ENCODE data around the gene TRAPPC6A. TPM values are rescaled to one million over a fixed set of nuclear protein-coding genes. Genes with fewer than 3 reads are reported as not detected.

TRAPPC6A gene
- total RNA-seq, 2 donors from 2014 or later: 27.2 to 36.8 TPM

GRCh38 chr19:45158503-45159209, 19.4 kb downstream of the TRAPPC6A start:
- peak overlapping the region in 1 of 2 donors; percentile 33 for H3K27ac Mint-ChIP-seq
- ATAC-seq (no peak), DNase-seq (ENCODE audit: low spot score in 2 of 2) (no peak)
- peaks cover 0 to 5% of the 10 kb centered on the region in 2 donors for H3K36me3 Mint-ChIP-seq
- no peaks in the 10 kb centered on the region for H3K9me3 Mint-ChIP-seq

DNA sequence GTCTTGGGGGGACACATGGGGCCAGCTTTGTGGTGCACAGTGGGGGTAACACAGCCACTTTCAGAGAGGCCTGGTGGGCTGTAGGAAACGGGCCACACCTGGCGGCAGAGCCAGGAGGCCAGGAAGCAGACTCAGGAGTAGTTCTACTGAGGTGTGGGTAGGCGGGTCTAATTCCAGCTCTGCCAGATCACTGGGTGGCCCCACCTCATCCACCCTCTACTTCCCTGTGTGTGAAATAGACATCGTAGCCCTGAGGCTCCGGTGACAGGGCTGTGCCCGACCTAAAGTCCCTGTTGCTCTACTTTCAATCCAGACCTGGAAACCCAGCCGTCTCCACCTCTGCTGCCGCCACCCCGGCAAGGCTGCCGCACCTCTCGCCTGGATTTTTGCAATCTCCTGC, 21.3 kb downstream of the TRAPPC6A start:
- ATAC-seq (no peak), DNase-seq (ENCODE audit: low spot score in 2 of 2) (no peak)
- Mint-ChIP-seq H3K9me3 (peaks cover 0 to 4% of the 10 kb centered on the region in 2 donors), H3K27ac (no peak overlapping the region), H3K36me3 (peaks cover 1 to 11% of the 10 kb centered on the region in 2 donors)

DNA sequence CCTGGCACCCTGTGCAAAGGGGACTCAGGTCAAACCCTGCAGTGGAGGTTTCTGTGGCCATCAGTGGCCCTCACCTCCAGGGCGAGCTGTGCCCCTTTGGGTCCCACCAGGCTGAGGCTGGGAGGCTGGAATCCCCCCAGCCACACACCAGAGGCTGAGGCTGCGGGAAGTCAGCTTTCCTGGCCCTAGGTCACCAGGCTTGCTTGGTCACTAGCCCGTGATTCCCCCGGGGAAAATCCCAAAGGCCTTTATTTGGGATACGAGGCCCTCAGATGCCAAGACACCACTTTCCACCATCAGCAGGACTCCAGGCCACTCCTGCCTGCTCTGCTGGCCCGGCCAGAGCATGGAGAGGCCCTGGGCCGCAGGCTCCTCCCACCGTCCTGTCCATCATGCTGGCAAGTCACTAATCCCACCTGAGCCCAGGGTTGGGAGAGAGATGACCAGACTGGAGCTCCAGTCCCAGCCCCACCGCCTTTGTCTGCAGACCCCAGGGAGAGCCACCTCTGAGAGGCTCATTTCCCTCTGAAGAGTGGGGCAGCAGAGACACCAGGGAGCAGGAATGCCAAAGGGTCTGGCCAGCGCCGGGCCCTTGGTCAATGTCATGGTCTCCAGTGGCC, 21.9 kb downstream of the TRAPPC6A start:
- ATAC-seq (no peak), DNase-seq (ENCODE audit: low spot score in 2 of 2) (no peak)
- Mint-ChIP-seq H3K36me3 (peaks cover 5 to 11% of the 10 kb centered on the region in 2 donors), H3K9me3 (peaks cover 0 to 4% of the 10 kb centered on the region in 2 donors), H3K27ac (no peak overlapping the region)

DNA sequence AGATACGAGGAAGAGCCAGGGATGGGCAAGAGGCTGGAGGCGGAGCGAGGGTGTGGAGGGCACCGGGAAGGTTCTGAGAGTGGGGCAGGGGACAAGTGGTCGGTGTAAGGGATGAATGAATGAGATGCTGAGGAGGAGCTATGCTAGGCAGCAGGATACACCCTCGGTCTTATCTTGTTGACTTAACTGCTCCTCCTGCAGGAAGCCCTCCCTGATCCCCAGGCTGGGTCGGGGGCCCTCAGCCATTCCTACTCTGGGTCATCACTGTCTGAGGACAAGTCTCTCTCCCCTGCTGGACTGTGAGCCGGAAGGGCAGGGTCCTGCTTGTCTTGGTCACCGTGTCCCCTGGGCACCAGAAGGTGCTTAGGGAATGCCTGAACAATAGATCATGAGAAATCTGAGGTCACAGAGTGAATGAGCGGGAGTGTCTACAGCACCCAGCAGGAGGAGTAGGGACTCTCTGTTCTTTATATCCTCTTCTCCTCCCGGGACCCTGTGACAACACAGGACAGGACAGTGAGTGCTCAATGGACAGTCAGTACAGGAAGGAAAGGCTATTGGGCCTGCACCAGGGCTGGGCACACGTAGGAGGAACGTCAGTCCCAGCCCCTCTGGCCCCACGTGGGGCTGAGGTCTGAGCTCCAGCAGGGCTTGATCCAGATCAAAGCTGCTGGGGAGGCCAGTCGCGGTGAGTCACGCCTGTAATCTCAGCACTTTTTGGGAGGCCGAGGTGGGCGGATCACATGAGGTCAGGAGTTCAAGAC, 23.8 kb downstream of the TRAPPC6A start:
- Mint-ChIP-seq H3K36me3 (peaks cover 5 to 11% of the 10 kb centered on the region in 2 donors), H3K27ac (peak overlapping the region in 1 of 2 donors; percentile 24), H3K9me3 (peaks cover 0 to 4% of the 10 kb centered on the region in 2 donors)
- ATAC-seq (peak in 1 of 2 donors; percentile 38), DNase-seq (ENCODE audit: low spot score in 2 of 2) (no peak)

DNA sequence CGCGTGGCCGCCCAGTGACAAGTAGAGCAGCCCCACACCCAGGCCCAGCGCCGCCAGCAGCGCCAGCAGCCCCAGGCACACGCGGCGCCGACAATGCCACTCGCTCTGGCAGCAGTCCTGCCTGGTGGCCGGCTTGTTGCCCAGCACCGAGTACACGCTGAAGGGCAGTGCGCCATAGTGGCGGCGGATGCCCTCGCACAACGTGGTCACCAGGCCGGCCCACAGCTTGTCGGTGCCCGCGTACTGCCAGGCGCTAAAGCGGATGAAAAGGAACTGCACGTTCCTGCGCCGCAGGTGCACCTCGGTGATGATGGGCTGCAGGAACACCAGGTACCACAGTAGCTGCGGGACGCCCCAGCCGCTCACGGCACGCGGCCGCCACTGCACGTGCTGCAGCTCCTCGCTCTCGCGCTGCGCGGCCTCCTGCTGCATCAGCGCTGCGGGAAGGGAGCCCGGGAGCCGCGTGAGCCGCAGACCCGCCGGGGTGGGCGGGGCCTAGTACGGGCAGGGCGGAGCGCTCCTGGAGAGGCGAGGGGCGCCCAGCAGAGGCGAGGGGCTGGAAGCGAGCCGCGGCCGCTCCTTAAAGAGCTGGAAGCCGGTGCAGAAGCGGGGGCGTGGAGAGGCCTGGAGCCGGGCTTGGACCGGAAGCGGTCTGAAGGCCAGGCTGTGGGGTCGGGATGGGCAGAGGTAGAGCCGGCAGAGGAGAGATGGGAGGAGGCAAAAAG, 24.5 kb downstream of the TRAPPC6A start:
- DNase-seq (ENCODE audit: low spot score in 2 of 2) (peak in 1 of 2 donors; percentile 35), ATAC-seq (peak; percentile 14 to 26)
- Mint-ChIP-seq H3K27ac (peak overlapping the region in 1 of 2 donors; percentile 24), H3K9me3 (peaks cover 0 to 4% of the 10 kb centered on the region in 2 donors), H3K36me3 (peaks cover 5 to 11% of the 10 kb centered on the region in 2 donors)

DNA sequence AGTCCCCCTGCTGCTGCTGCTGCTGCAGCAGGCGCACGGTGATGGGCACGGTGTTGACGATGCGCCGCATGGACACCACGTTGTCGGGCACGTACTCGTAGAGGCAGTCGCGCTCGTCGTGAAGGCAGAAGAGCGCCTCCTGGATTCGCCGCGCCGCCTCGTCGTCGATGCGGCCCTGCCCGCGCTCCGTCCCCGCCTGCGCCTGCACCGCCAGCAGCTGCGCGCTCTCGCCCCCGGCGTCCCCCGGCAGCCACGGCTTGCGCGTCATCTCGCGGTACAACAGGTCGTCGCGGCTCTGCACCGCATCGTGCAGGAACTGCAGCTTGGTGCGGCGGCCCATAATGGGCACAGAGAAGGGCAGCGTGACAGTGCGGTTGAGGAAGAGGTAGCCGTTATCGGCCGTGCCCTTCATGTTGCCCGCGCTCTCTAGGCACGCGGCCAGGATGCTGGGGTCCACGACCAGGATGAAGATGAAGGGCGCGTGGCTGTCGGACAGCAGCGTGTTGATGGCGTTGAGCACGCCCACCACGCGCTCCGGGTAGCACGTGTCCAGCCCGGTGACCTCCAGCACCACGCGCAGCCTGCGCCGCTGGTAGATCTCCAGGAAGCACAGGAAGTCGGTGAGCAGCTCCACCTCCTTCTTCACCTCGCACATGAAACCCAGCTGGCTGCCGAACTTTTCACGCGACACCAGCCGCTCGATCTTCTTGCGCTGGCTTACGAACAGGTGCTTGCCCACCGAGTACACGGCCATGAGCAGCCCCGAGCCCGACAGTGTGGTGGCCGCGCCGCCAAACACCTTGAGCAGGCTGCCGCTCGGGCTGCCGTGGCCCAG, 25.3 kb downstream of the TRAPPC6A start:
- H3K27ac Mint-ChIP-seq: no peak overlapping the region
- ATAC-seq: peak; percentile 41 to 53

GRCh38 chr19:45151821-45152503, 26.1 kb downstream of the TRAPPC6A start:
- Mint-ChIP-seq H3K27ac (no peak overlapping the region), H3K36me3 (peaks cover 5 to 11% of the 10 kb centered on the region in 2 donors), H3K9me3 (peaks cover 0 to 4% of the 10 kb centered on the region in 2 donors)
- ATAC-seq: no peak
- DNase-seq (ENCODE audit: low spot score in 2 of 2): no peak

More for the DNA sequence above, 25.3 kb downstream of the TRAPPC6A start:
- DNase-seq (ENCODE audit: low spot score in 2 of 2): peak in 1 of 2 donors; percentile 31
- H3K9me3 Mint-ChIP-seq: peaks cover 0 to 4% of the 10 kb centered on the region in 2 donors
- H3K36me3 Mint-ChIP-seq: peaks cover 5 to 11% of the 10 kb centered on the region in 2 donors

DNA sequence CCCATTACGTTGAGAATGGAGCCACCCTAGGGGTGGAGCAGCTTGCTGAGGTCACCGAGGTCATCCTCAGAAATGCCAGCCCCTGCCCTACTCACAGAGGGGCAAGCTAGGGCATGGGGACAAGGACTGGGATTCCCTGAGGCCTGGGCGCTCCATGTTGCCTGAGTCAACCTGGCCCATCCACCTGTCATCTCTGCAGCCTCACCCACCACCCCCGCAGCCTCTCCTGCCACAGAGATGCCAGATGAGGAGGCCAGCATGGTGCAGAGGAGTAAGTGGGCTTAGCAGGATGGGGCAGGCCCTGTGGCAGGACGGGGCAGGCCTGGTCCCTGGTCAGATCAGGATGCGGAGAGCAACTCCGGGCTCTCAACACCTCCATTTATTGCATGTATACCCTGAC, 26.7 kb downstream of the TRAPPC6A start:
- DNase-seq (ENCODE audit: low spot score in 2 of 2) (no peak), ATAC-seq (no peak)
- Mint-ChIP-seq H3K27ac (peak overlapping the region in 1 of 2 donors; percentile 7), H3K36me3 (peaks cover 5 to 11% of the 10 kb centered on the region in 2 donors), H3K9me3 (peaks cover 0 to 4% of the 10 kb centered on the region in 2 donors)

DNA sequence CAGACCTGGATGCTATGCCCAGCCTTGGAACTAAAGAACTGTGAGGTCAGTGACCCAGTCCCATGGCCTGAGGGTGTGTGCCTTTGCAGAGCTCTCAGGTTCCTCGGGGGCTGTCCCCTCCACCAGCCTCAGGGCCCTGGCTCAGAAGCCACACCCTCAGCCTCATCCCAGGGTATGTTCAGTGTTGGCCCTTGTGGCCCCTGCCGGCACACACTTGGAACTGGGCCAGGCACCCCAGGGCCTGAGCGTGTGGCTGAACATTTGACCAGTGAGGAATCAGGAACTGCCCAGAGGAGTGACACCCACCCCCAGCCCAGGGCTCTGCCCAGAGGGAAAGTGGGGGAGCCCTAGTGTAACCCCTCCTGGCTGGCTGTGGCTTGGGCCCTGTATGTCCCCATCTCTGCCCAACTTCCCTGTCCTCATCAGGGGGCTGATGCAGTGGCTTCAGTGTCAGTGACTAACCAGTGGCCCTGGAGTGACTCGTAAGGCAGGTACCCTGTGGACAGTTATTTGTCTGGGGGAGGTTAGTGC, 27.2 kb downstream of the TRAPPC6A start:
- DNase-seq (ENCODE audit: low spot score in 2 of 2): no peak
- Mint-ChIP-seq H3K27ac (no peak overlapping the region), H3K9me3 (peaks cover 0 to 4% of the 10 kb centered on the region in 2 donors), H3K36me3 (peaks cover 5 to 11% of the 10 kb centered on the region in 2 donors)
- peak in 1 of 2 donors; percentile 34 for ATAC-seq

- DNase-seq (ENCODE audit: low spot score in 2 of 2) (no peak), ATAC-seq (no peak)
- H3K36me3 Mint-ChIP-seq: peaks cover 5 to 11% of the 10 kb centered on the region in 2 donors
- peaks cover 0 to 4% of the 10 kb centered on the region in 2 donors for H3K9me3 Mint-ChIP-seq
- H3K27ac Mint-ChIP-seq: no peak overlapping the region
Measured at GRCh38 chr19:45150180-45150579, 27.9 kb downstream of the TRAPPC6A start.

- H3K9me3 Mint-ChIP-seq: peaks cover 0 to 4% of the 10 kb centered on the region in 2 donors
- H3K27ac Mint-ChIP-seq: no peak overlapping the region
Measured at GRCh38 chr19:45149129-45149528, 28.9 kb downstream of the TRAPPC6A start.

GRCh38 chr19:45147835-45148676, 30.0 kb downstream of the TRAPPC6A start:
- Mint-ChIP-seq H3K27ac (no peak overlapping the region), H3K36me3 (peaks cover 5 to 6% of the 10 kb centered on the region in 2 donors), H3K9me3 (peaks cover 0 to 4% of the 10 kb centered on the region in 2 donors)
- DNase-seq (ENCODE audit: low spot score in 2 of 2): no peak
- no peak for ATAC-seq

More at GRCh38 chr19:45149129-45149528, 28.9 kb downstream of the TRAPPC6A start:
- peaks cover 5 to 9% of the 10 kb centered on the region in 2 donors for H3K36me3 Mint-ChIP-seq
- ATAC-seq (no peak), DNase-seq (ENCODE audit: low spot score in 2 of 2) (no peak)

- ATAC-seq (no peak), DNase-seq (ENCODE audit: low spot score in 2 of 2) (no peak)
- Mint-ChIP-seq H3K36me3 (peaks cover 0 to 9% of the 10 kb centered on the region in 2 donors), H3K9me3 (no peaks in the 10 kb centered on the region), H3K27ac (no peak overlapping the region)
Measured at GRCh38 chr19:45146741-45147205, 31.3 kb downstream of the TRAPPC6A start.

DNA sequence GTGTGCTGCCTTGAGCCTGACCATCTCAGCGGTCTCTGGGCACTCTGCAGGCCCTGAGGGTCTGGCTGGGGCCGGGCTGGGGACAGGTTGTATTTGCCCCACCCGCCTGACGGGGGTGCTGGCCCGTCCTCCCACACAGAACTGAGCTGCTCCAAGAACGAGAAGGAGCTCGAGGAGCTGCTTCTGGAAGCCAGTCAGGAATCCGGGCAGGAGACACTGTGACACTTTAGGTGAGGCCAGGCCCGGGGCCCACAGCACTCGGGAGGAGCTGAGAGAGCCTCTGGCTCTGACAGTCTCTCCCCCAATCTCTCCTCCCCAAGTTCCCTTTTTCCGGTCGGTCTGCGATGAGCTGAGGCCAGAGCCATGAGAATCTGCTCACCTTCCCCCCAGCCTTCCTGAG, 31.8 kb downstream of the TRAPPC6A start:
- H3K27ac Mint-ChIP-seq: no peak overlapping the region
- peaks cover 0 to 5% of the 10 kb centered on the region in 2 donors for H3K36me3 Mint-ChIP-seq
- H3K9me3 Mint-ChIP-seq: no peaks in the 10 kb centered on the region
- ATAC-seq: no peak
- DNase-seq (ENCODE audit: low spot score in 2 of 2): no peak

Data from activated naive CD4-positive, alpha-beta T cell treated with anti-CD3 and anti-CD28 coated beads, Interleukin-2, amount 50 U/mL, for 72 hours (primary cell).